Measurements from ENCODE around the gene SAMD4A.

- TF ChIP-seq POLR2A (IDR thresholded peaks at IDR 0.05; ENCODE audit: low read depth, low read length) (no peak), SPI1 (IDR thresholded peaks at IDR 0.05; ENCODE audit: low read depth, low read length) (no peak), POLR2AphosphoS5 (IDR thresholded peaks at IDR 0.05; ENCODE audit: low read depth, low read length) (no peak)
Observed at GRCh38 chr14:54691525-54692283, 124.8 kb downstream of the SAMD4A start.

Data from GM12891 (cell line).